ENCODE measurements around the gene CHD9NB.

- TF ChIP-seq POLR2AphosphoS5 (IDR thresholded peaks at IDR 0.05; ENCODE audit: borderline replicate concordance, low read depth, low read length) (no peak), EZH2 (IDR thresholded peaks at IDR 0.05) (no peak)
These were observed 7.0 kb upstream of the CHD9NB start for GRCh38 chr16:53059672-53060071.

Data from SK-N-MC (cell line).